ENCODE data around the gene CLIC6.
A peak's percentile ranks its signal among the peaks of the same experiment; 100 is the strongest.

CLIC6 gene

GRCh38 chr21:34705011-34705410 lies 36.2 kb downstream of the CLIC6 start:
- no peak for TF ChIP-seq CTCF (IDR thresholded peaks at IDR 0.05)

GRCh38 chr21:34706337-34706736 lies 37.5 kb downstream of the CLIC6 start:
- no peak for TF ChIP-seq CTCF (IDR thresholded peaks at IDR 0.05)

- TF ChIP-seq CTCF (IDR thresholded peaks at IDR 0.05), result no peak
These were observed 39.1 kb downstream of the CLIC6 start for GRCh38 chr21:34707876-34708325.

- no peak for TF ChIP-seq CTCF (IDR thresholded peaks at IDR 0.05)
These were observed 44.8 kb downstream of the CLIC6 start for GRCh38 chr21:34713621-34714020.

GRCh38 chr21:34715518-34715917 lies 46.7 kb downstream of the CLIC6 start:
- no peak for TF ChIP-seq CTCF (IDR thresholded peaks at IDR 0.05)

GRCh38 chr21:34715985-34716596 lies 47.3 kb downstream of the CLIC6 start:
- TF ChIP-seq CTCF (IDR thresholded peaks at IDR 0.05), result no peak

- peak; percentile 67 for TF ChIP-seq CTCF (IDR thresholded peaks at IDR 0.05)
These were observed 54.0 kb downstream of the CLIC6 start for GRCh38 chr21:34722684-34723300.
